ENCODE measurements around the gene TET3.
A peak's percentile ranks its signal among the peaks of the same experiment; 100 is the strongest.

TET3 gene

GRCh38 chr2:73987948-73988700 is 3.4 kb downstream of the TET3 start:
- DNase-seq: no peak

GRCh38 chr2:73989972-73990371 is 5.3 kb downstream of the TET3 start:
- no peak for DNase-seq

- no peak for DNase-seq
Measured at GRCh38 chr2:73990531-73990930, 5.8 kb downstream of the TET3 start.

GRCh38 chr2:73992036-73992435 is 7.3 kb downstream of the TET3 start:
- no peak for DNase-seq

GRCh38 chr2:73993376-73993775 is 8.7 kb downstream of the TET3 start:
- no peak for DNase-seq

- peak; percentile 26 for DNase-seq
Measured at GRCh38 chr2:73993778-73994177, 9.1 kb downstream of the TET3 start.

- DNase-seq: peak; percentile 38
Measured at GRCh38 chr2:73994178-73994831, 9.6 kb downstream of the TET3 start.

GRCh38 chr2:73995810-73996209 is 11.1 kb downstream of the TET3 start:
- DNase-seq: no peak

- no peak for DNase-seq
Measured at GRCh38 chr2:73997813-73998212, 13.1 kb downstream of the TET3 start.

- no peak for DNase-seq
Measured at GRCh38 chr2:73998451-73998850, 13.7 kb downstream of the TET3 start.

- no peak for DNase-seq
Measured at GRCh38 chr2:73998933-73999332, 14.2 kb downstream of the TET3 start.

- DNase-seq: no peak
Measured at GRCh38 chr2:73999881-74000597, 15.3 kb downstream of the TET3 start.

GRCh38 chr2:74000666-74001065 is 16.0 kb downstream of the TET3 start:
- DNase-seq: no peak

- DNase-seq: no peak
Measured at GRCh38 chr2:74001121-74001520, 16.4 kb downstream of the TET3 start.

- DNase-seq: no peak
Measured at GRCh38 chr2:74001781-74002504, 17.2 kb downstream of the TET3 start.

GRCh38 chr2:74002505-74003421 is 18.1 kb downstream of the TET3 start:
- DNase-seq: peak; percentile 87

GRCh38 chr2:74003494-74004211 is 18.9 kb downstream of the TET3 start:
- peak; percentile 62 for DNase-seq

GRCh38 chr2:74004212-74005182 is 19.8 kb downstream of the TET3 start:
- no peak for DNase-seq

- DNase-seq: no peak
Measured at GRCh38 chr2:74005786-74006185, 21.1 kb downstream of the TET3 start.

GRCh38 chr2:74006459-74006858 is 21.7 kb downstream of the TET3 start:
- no peak for DNase-seq
